Chondrocyte (in vitro differentiated cells): Measurements from ENCODE around the gene GATB. TPM values are rescaled to one million over a fixed set of nuclear protein-coding genes. Genes with fewer than 3 reads are reported as not detected.

ENCODE experiments used
- DNase-seq: peaks from one replicate; pipeline ENCODE4 v3.0.0; 2021; ENCODE audit warnings: mixed read lengths, low spot score
- H3K27ac Mint-ChIP-seq: one replicate; pipeline ENCODE4 v1.8.0; 2021; ENCODE audit warnings: mild to moderate bottlenecking, moderate library complexity, mixed read lengths; ENCODE audit not compliant: unreplicated experiment
- H3K27me3 Mint-ChIP-seq: 2 replicates; pipeline ENCODE4 v1.8.0; 2021; ENCODE audit warnings: low read depth, mixed read lengths
- H3K36me3 Mint-ChIP-seq: 2 replicates; pipeline ENCODE4 v1.8.0; 2021; ENCODE audit warnings: low read depth, mixed read lengths
- H3K4me1 Mint-ChIP-seq: 2 replicates; pipeline ENCODE4 v1.8.0; 2021; ENCODE audit warnings: low read depth, mild to moderate bottlenecking, mixed read lengths
- H3K4me3 Mint-ChIP-seq: one replicate; pipeline ENCODE4 v1.8.0; 2021; ENCODE audit warnings: mild to moderate bottlenecking, moderate library complexity, mixed read lengths; ENCODE audit not compliant: unreplicated experiment
- H3K9me3 Mint-ChIP-seq: 2 replicates; pipeline ENCODE4 v1.8.0; 2021; ENCODE audit warnings: low read depth, mixed read lengths
- total RNA-seq: library from RNA; stranded (reverse); gene quantifications from 3 replicates; pipeline ENCODE4 v1.2.1, GENCODE V29; 2021
- TF ChIP-seq, protein P1 (sequence below): fragments of 200-600 bp; sonication (generic); IDR thresholded peaks from 2 replicates; pipeline ENCODE4 v1.5.0; 2021; ENCODE audit warnings: antibody characterized with exemption, mild to moderate bottlenecking, moderate library complexity

Gene GATB
- total RNA-seq, 1 donor from 2014 or later = 9.2 TPM

- Mint-ChIP-seq H3K9me3 (no peaks in the 10 kb centered on the region), H3K36me3 (peaks cover 1% of the 10 kb centered on the region), H3K4me1 (no peaks in the 10 kb centered on the region), H3K27ac (no peak overlapping the region), H3K27me3 (no peaks in the 10 kb centered on the region), H3K4me3 (no peak overlapping the region)
- DNase-seq = no peak
- TF ChIP-seq, protein P1, sequence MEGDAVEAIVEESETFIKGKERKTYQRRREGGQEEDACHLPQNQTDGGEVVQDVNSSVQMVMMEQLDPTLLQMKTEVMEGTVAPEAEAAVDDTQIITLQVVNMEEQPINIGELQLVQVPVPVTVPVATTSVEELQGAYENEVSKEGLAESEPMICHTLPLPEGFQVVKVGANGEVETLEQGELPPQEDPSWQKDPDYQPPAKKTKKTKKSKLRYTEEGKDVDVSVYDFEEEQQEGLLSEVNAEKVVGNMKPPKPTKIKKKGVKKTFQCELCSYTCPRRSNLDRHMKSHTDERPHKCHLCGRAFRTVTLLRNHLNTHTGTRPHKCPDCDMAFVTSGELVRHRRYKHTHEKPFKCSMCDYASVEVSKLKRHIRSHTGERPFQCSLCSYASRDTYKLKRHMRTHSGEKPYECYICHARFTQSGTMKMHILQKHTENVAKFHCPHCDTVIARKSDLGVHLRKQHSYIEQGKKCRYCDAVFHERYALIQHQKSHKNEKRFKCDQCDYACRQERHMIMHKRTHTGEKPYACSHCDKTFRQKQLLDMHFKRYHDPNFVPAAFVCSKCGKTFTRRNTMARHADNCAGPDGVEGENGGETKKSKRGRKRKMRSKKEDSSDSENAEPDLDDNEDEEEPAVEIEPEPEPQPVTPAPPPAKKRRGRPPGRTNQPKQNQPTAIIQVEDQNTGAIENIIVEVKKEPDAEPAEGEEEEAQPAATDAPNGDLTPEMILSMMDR = no peak
Observed at GRCh38 chr4:151728006-151728405, 32.8 kb downstream of the GATB start.

GRCh38 chr4:151727365-151727764 is 33.4 kb downstream of the GATB start:
- Mint-ChIP-seq H3K4me1 (no peaks in the 10 kb centered on the region), H3K27ac (no peak overlapping the region), H3K9me3 (no peaks in the 10 kb centered on the region), H3K36me3 (peaks cover 1% of the 10 kb centered on the region), H3K27me3 (no peaks in the 10 kb centered on the region), H3K4me3 (no peak overlapping the region)
- no peak for DNase-seq
- TF ChIP-seq, protein P1 = no peak

DNA sequence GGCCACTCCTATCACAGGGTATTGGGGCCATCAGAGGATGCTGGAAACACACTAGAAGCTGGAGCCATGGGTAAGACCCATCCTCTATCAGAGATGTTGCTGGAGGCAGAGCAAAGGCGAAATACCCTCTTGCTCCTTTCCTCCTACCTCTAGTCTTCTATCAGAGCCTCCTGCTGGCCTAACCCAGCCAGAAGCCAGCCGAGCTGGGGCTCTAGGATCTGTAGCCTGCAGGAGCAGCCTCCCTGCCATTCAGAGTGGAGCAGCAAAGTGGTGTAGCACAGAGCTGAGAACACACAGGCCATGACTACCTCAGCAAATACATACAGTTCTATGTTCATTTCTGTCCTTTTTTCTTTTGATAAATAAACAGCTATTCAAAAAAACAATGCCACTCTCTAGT is 35.7 kb downstream of the GATB start:
- H3K4me1 Mint-ChIP-seq = no peaks in the 10 kb centered on the region
- H3K36me3 Mint-ChIP-seq = peaks cover 1% of the 10 kb centered on the region
- TF ChIP-seq, protein P1 = no peak
- H3K4me3 Mint-ChIP-seq = no peak overlapping the region
- no peak overlapping the region for H3K27ac Mint-ChIP-seq
- DNase-seq = no peak
- no peaks in the 10 kb centered on the region for H3K9me3 Mint-ChIP-seq
- no peaks in the 10 kb centered on the region for H3K27me3 Mint-ChIP-seq

DNA sequence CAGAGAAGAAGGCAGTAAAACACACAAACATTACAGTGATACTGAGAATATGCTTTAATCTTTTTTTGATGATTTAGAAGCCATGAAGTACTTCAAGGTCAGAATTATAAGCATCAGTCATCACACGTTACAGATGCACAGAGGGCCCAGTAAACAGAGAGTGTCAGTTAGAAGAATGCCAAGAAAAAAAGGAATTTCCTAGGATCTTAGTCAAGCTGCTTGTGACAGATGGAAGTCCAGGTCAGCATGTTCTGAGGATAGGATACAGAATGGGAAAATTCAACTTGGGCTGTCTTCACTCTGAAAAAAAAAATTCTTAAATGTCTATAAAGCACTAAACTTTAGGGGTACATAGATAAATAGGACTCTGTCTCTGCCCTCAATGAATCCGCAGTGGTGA is 38.9 kb downstream of the GATB start:
- H3K9me3 Mint-ChIP-seq = no peaks in the 10 kb centered on the region
- no peak overlapping the region for H3K27ac Mint-ChIP-seq
- peaks cover 2% of the 10 kb centered on the region for H3K36me3 Mint-ChIP-seq
- H3K4me1 Mint-ChIP-seq = peaks cover 8% of the 10 kb centered on the region
- H3K27me3 Mint-ChIP-seq = no peaks in the 10 kb centered on the region
- DNase-seq = no peak
- no peak overlapping the region for H3K4me3 Mint-ChIP-seq
- TF ChIP-seq, protein P1 = no peak

GRCh38 chr4:151721466-151721865 is 39.3 kb downstream of the GATB start:
- Mint-ChIP-seq H3K27ac (no peak overlapping the region), H3K4me3 (no peak overlapping the region), H3K4me1 (peaks cover 8% of the 10 kb centered on the region), H3K9me3 (no peaks in the 10 kb centered on the region), H3K27me3 (no peaks in the 10 kb centered on the region), H3K36me3 (peaks cover 2% of the 10 kb centered on the region)
- DNase-seq = no peak
- TF ChIP-seq, protein P1 = no peak
